HepG2 (cell line): Measurements from ENCODE around the gene PIK3CA. TPM values are rescaled to one million over a fixed set of nuclear protein-coding genes. Genes with fewer than 3 reads are reported as not detected.

Source experiments
- ATAC-seq: fragments of 200-7000 bp; cut with Tn5 transposase; 3 replicates; pipeline ENCODE4 v1.9.1; 2020; ENCODE audit warnings: mild to moderate bottlenecking, moderate library complexity
- BruUV-seq: library from RNA; stranded (reverse); fragments of 400-500 nt; replicated peaks from 2 replicates; lab custom pipeline; 2021; lab: Mats Ljungman, UMichigan
- CTCF ChIA-PET: fragments of 300-600 bp; formaldehyde crosslinking; extraction: SDS; loops from one replicate; lab custom pipeline; 2021; ENCODE audit warnings: low total read pairs, inconsistent platforms, low intra/inter-chr PET ratio; lab: Yijun Ruan, JAX
- POLR2A ChIA-PET: fragments of 350-600 bp; sonication (Branson Sonifier 250); formaldehyde crosslinking; loops from one replicate; lab custom pipeline; 2020; ENCODE audit warnings: antibody characterized with exemption, inconsistent platforms; lab: Yijun Ruan, JAX
- DNase-seq: peaks from one replicate; pipeline ENCODE4 v3.0.0-alpha.2; 2015; ENCODE audit warnings: low spot score
- FAIRE-seq: peaks from 3 replicates; lab custom pipeline; 2011; peaks lifted over from hg19 to GRCh38; lab: Jason Lieb, UNC
- H2AFZ ChIP-seq: one replicate; pipeline ENCODE4 v1.6.1; 2011; ENCODE audit warnings: low read length, inconsistent platforms
- H3K27ac ChIP-seq: fragments of 300-600 bp; 3 replicates; pipeline ENCODE4 v1.8.0; 2011; ENCODE audit warnings: mixed run types, mild to moderate bottlenecking, mixed read lengths, low read length, inconsistent platforms; ENCODE audit not compliant: insufficient read depth; ENCODE audit errors: extremely low read length
- H3K27me3 ChIP-seq, 2 experiments: fragments of 200-600 bp in 1 of 2; 2 replicates in 1 of 2; 3 replicates in 1 of 2; pipeline versions ENCODE4 v1.6.0 to v1.8.0; 2011; ENCODE audit warnings: low read length in 2 of 2, mild to moderate bottlenecking in 2 of 2, moderate library complexity in 2 of 2, inconsistent platforms in 1 of 2; ENCODE audit not compliant: insufficient read depth in 2 of 2, control insufficient read depth in 1 of 2
- H3K36me3 ChIP-seq, 2 experiments: fragments of 200-600 bp in 1 of 2; replicated peaks in 1 of 2; 2 replicates in 1 of 2; 3 replicates in 1 of 2; pipeline versions ENCODE4 v1.5.1 to v1.8.0; 2011; ENCODE audit warnings: low read length in 2 of 2, inconsistent platforms in 1 of 2; ENCODE audit not compliant: insufficient read depth in 2 of 2, control insufficient read depth in 1 of 2
- H3K4me1 ChIP-seq: 2 replicates; pipeline ENCODE4 v1.5.1; 2012; ENCODE audit warnings: low read length, inconsistent platforms; ENCODE audit not compliant: insufficient read depth
- H3K4me2 ChIP-seq: 2 replicates; pipeline ENCODE4 v1.6.0; 2011; ENCODE audit warnings: low read depth, low read length, inconsistent platforms
- H3K4me3 ChIP-seq, 3 experiments: fragments of 200-600 bp in 1 of 3; sonication (generic), shearing (Covaris generic) in 1 of 3; replicated peaks in 1 of 3; 2 replicates each; pipeline ENCODE4 v1.5.1; 2011 to 2016; ENCODE audit warnings: low read length in 3 of 3, inconsistent platforms in 2 of 3, low read depth in 2 of 3, mild to moderate bottlenecking in 2 of 3, control low read depth in 1 of 3, mixed read lengths in 1 of 3; ENCODE audit not compliant: insufficient read depth in 1 of 3
- H3K79me2 ChIP-seq: one replicate; pipeline ENCODE4 v1.6.1; 2011; ENCODE audit warnings: low read length, inconsistent platforms; ENCODE audit not compliant: insufficient read depth
- H3K9ac ChIP-seq: 2 replicates; pipeline ENCODE4 v1.6.0; 2011; ENCODE audit warnings: mild to moderate bottlenecking, low read depth, low read length, inconsistent platforms; ENCODE audit not compliant: insufficient read depth
- H3K9me3 ChIP-seq: 2 replicates; pipeline ENCODE4 v1.5.1; 2012; ENCODE audit warnings: mild to moderate bottlenecking, low read length
- H4K20me1 ChIP-seq: 2 replicates; pipeline ENCODE4 v1.6.0; 2011; ENCODE audit warnings: inconsistent platforms, mild to moderate bottlenecking, low read length, moderate library complexity; ENCODE audit not compliant: insufficient read depth
- ATF7-NPFF ChIP-seq: sonication (generic); formaldehyde crosslinking; IDR thresholded peaks from 2 replicates; pipeline ENCODE4 v1.8.1; 2023; ENCODE audit warnings: mild to moderate bottlenecking, low read depth, missing genetic modification reagents, moderate library complexity
- HES4 ChIP-seq: sonication (generic); formaldehyde crosslinking; IDR thresholded peaks from 2 replicates; pipeline ENCODE4 v1.9.0; 2021; ENCODE audit warnings: mild to moderate bottlenecking, missing genetic modification reagents, borderline replicate concordance
- RNF2 ChIP-seq: fragments of 450-650 bp; conservative IDR thresholded peaks from 2 replicates; pipeline ENCODE4 v1.6.1; 2016; ENCODE audit warnings: low read depth
- ZKSCAN5 ChIP-seq: sonication (generic); formaldehyde crosslinking; IDR thresholded peaks from 2 replicates; pipeline ENCODE4 v1.5.1; 2020; ENCODE audit warnings: mild to moderate bottlenecking, missing genetic modification reagents
- ZNF784 ChIP-seq: sonication (generic); formaldehyde crosslinking; IDR thresholded peaks from 2 replicates; pipeline ENCODE4 v1.5.1; 2020; ENCODE audit warnings: missing genetic modification reagents, mild to moderate bottlenecking, borderline replicate concordance
- WGBS: methylation state at CpG from one replicate; pipeline ENCODE4 v1.1.6; 2017; ENCODE audit warnings: low lambda C conversion rate; 5-methylcytosine and 5-hydroxymethylcytosine counted together
- in situ Hi-C: cut with HindIII; loops from 2 replicates; pipeline ENCODE4 v1.10.0; 2017; ENCODE audit warnings: low pct_unique_long_range_greater_than_20kb; ENCODE audit not compliant: extremely low pct_ligation_motif_present
- intact Hi-C: fragments of 100-400 bp; cut with micrococcal nuclease; formaldehyde crosslinking; loops from one replicate; pipeline ENCODE4 v1.10.0; 2022; ENCODE audit not compliant: unreplicated experiment
- polyA plus RNA-seq, 8 experiments: library from polyadenylated mRNA; depleted of rRNA in 3 of 8; stranded (reverse) in 7 of 8; unstranded in 1 of 8; fragments of >200 nt; fragmentation: Illumina TruSeq in 4 of 8; extraction: Trizol in 4 of 8; gene quantifications; 2 replicates each; pipeline versions ENCODE4 v1.2.1 to v1.2.3, GENCODE V29; 2011 to 2016; ENCODE audit warnings: low read depth in 4 of 8, missing spikeins in 1 of 8, mixed read lengths in 1 of 8; ENCODE audit not compliant: insufficient read depth in 1 of 8
- total RNA-seq, 5 experiments: library from RNA; depleted of rRNA; stranded (reverse); fragments of >200 nt; fragmentation: Illumina TruSeq; extraction: Trizol; gene quantifications; 2 replicates each; pipeline ENCODE4 v1.2.3, GENCODE V29; 2016; ENCODE audit warnings: low read depth in 1 of 5
- TF ChIP-seq, protein P1 (sequence below): sonication (generic); formaldehyde crosslinking; IDR thresholded peaks from 2 replicates; pipeline ENCODE4 v1.8.0; 2022; ENCODE audit warnings: missing genetic modification reagents, low read depth, mild to moderate bottlenecking, borderline replicate concordance

Gene PIK3CA
- total and polyA plus RNA-seq, 2 of the 13 experiments (the other 11 are each of a cell fraction or from before 2014, with no cell fraction given): 5.7 to 11.4 TPM

GRCh38 chr3:179224584-179224983 lies 76.4 kb downstream of the PIK3CA start:
- FAIRE-seq (no peak), ATAC-seq (no peak), DNase-seq (no peak)
- no TSS peak for BruUV-seq
- in situ Hi-C loops: no loop called here
- 97% methylated on average over 1 of the region's 1 CpG for WGBS
- no peak overlapping the region for H3K4me2 ChIP-seq
- H3K9ac ChIP-seq: no peak overlapping the region
- H3K4me3 ChIP-seq: no peak overlapping the region
- no peak overlapping the region for H3K27ac ChIP-seq
- no peaks in the 10 kb centered on the region for H4K20me1 ChIP-seq
- H3K36me3 ChIP-seq: peaks cover 0 to 12% of the 10 kb centered on the region in 2 experiments; a peak in 3 of 5 replicates
- no peaks in the 10 kb centered on the region for H3K27me3 ChIP-seq
- no peak overlapping the region for H2AFZ ChIP-seq
- TF ChIP-seq HES4 (CRISPR knock-in tag) (no peak), ZKSCAN5 (no peak), ATF7-NPFF (CRISPR knock-in tag) (no peak)
- TF ChIP-seq, protein P1, sequence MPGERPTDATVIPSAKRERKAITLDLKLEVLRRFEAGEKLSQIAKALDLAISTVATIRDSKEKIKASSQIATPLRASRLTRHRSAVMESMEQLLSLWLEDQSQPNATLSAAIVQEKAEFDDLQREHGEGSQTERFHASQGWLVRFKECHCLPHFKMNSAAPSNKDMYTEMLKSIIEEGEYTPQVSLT (CRISPR knock-in tag): no peak
- H3K4me1 ChIP-seq: no peaks in the 10 kb centered on the region
- no peaks in the 10 kb centered on the region for H3K9me3 ChIP-seq
- POLR2A ChIA-PET: no interaction called here
- intact Hi-C loops: loop anchor here (10.0 kb wide), 1 partner anchor 90 kb away; no protein-coding TSS in a partner anchor
- H3K79me2 ChIP-seq: no peaks in the 10 kb centered on the region
- CTCF ChIA-PET: no interaction called here

- no peak for TF ChIP-seq ZNF784 (CRISPR knock-in tag)
- TF ChIP-seq RNF2: no peak
- TF ChIP-seq, all 625 proteins: peak for 0
- in situ Hi-C loops: no loop called here
- Histone ChIP-seq H3K4me1 (no peaks in the 10 kb centered on the region), H3K36me3 (peaks cover 0 to 14% of the 10 kb centered on the region in 2 experiments; a peak in 3 of 5 replicates), H3K9ac (no peak overlapping the region), H3K27ac (no peak overlapping the region), H3K79me2 (no peaks in the 10 kb centered on the region), H3K9me3 (no peaks in the 10 kb centered on the region), H4K20me1 (no peaks in the 10 kb centered on the region), H3K4me2 (no peak overlapping the region), H3K4me3 (no peak overlapping the region), H2AFZ (no peak overlapping the region), H3K27me3 (no peaks in the 10 kb centered on the region)
- intact Hi-C loops: loop anchor here (10.0 kb wide), 1 partner anchor 87 kb away; no protein-coding TSS in a partner anchor
- DNase-seq: no peak
- WGBS: 97% methylated on average over 3 of the region's 3 CpGs
- CTCF ChIA-PET: no interaction called here
- POLR2A ChIA-PET: no interaction called here
- no peak for FAIRE-seq
- no peak for ATAC-seq
- BruUV-seq: no TSS peak
These were observed 79.2 kb downstream of the PIK3CA start for GRCh38 chr3:179227349-179227748.
